Ishikawa (cell line): Measurements from ENCODE around the gene ATP6V1E1.

Experiments
- CEBPB ChIP-seq: IDR thresholded peaks from 2 replicates; pipeline ENCODE4 v1.6.1; 2012
- CREB1 ChIP-seq: IDR thresholded peaks from 2 replicates; pipeline ENCODE4 v1.6.1; 2012; ENCODE audit warnings: low read depth
- EGR1 ChIP-seq: IDR thresholded peaks from 2 replicates; pipeline ENCODE4 v1.6.1; 2012
- EP300 ChIP-seq: IDR thresholded peaks from 2 replicates; pipeline ENCODE4 v1.6.1; 2012; ENCODE audit warnings: borderline replicate concordance
- FOXM1 ChIP-seq: IDR thresholded peaks from 2 replicates; pipeline ENCODE4 v1.6.1; 2012; ENCODE audit warnings: low read depth, borderline replicate concordance
- NFIC ChIP-seq: IDR thresholded peaks from 2 replicates; pipeline ENCODE4 v1.6.1; 2012
- RAD21 ChIP-seq: IDR thresholded peaks from 2 replicates; pipeline ENCODE4 v1.6.1; 2012; ENCODE audit warnings: low read depth
- TAF1 ChIP-seq: IDR thresholded peaks from 2 replicates; pipeline ENCODE4 v1.6.1; 2012; ENCODE audit warnings: low read depth, mild to moderate bottlenecking
- TCF12 ChIP-seq: IDR thresholded peaks from 2 replicates; pipeline ENCODE4 v1.6.1; 2012; ENCODE audit warnings: low read depth
- TEAD4 ChIP-seq: IDR thresholded peaks from 2 replicates; pipeline ENCODE4 v1.6.1; 2012
- YY1 ChIP-seq: IDR thresholded peaks from 2 replicates; pipeline ENCODE4 v1.6.1; 2012; ENCODE audit warnings: low read depth
- ZBTB7A ChIP-seq: IDR thresholded peaks from 2 replicates; pipeline ENCODE4 v1.6.1; 2012; ENCODE audit warnings: low read depth
- TF ChIP-seq, protein P1 (sequence below): IDR thresholded peaks from 2 replicates; pipeline ENCODE4 v1.6.1; 2012; ENCODE audit warnings: low read depth, mild to moderate bottlenecking
- TF ChIP-seq, protein P2 (sequence below): IDR thresholded peaks from 2 replicates; pipeline ENCODE4 v1.6.1; 2012
- TF ChIP-seq, protein P3 (sequence below): IDR thresholded peaks from 2 replicates; pipeline ENCODE4 v1.6.1; 2012

Gene ATP6V1E1

DNA sequence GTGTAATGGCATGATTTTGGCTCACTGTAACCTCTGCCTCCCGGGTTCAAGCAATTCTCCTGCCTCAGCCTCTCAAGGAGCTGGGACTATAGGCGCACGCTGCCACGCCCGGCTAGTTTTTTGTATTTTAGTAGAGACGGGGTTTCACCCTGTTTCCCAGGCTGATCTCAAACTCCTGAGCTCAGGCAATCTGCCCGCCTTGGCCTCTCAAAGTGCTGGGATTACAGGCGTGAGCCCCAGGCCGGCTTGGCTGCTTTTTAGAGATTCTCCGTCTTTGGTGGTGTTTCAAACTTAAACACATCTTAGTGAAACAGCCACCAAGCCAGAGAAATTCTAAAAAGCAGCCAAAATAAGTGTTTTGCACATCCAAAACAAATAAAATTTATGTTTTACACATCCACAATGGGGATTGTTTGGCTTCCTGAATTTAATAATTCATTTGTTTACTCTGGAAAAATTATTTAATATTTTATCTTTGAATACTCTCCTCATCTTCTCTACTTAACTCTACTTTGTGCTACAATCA, 28.4 kb upstream of the ATP6V1E1 start:
- TF ChIP-seq TAF1, result no peak
- TF ChIP-seq CEBPB, result no peak
- TF ChIP-seq NFIC, result no peak
- no peak for TF ChIP-seq RAD21
- TF ChIP-seq, protein P1, sequence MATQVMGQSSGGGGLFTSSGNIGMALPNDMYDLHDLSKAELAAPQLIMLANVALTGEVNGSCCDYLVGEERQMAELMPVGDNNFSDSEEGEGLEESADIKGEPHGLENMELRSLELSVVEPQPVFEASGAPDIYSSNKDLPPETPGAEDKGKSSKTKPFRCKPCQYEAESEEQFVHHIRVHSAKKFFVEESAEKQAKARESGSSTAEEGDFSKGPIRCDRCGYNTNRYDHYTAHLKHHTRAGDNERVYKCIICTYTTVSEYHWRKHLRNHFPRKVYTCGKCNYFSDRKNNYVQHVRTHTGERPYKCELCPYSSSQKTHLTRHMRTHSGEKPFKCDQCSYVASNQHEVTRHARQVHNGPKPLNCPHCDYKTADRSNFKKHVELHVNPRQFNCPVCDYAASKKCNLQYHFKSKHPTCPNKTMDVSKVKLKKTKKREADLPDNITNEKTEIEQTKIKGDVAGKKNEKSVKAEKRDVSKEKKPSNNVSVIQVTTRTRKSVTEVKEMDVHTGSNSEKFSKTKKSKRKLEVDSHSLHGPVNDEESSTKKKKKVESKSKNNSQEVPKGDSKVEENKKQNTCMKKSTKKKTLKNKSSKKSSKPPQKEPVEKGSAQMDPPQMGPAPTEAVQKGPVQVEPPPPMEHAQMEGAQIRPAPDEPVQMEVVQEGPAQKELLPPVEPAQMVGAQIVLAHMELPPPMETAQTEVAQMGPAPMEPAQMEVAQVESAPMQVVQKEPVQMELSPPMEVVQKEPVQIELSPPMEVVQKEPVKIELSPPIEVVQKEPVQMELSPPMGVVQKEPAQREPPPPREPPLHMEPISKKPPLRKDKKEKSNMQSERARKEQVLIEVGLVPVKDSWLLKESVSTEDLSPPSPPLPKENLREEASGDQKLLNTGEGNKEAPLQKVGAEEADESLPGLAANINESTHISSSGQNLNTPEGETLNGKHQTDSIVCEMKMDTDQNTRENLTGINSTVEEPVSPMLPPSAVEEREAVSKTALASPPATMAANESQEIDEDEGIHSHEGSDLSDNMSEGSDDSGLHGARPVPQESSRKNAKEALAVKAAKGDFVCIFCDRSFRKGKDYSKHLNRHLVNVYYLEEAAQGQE, result no peak
- no peak for TF ChIP-seq TEAD4
- no peak for TF ChIP-seq EP300
- TF ChIP-seq, protein P2, sequence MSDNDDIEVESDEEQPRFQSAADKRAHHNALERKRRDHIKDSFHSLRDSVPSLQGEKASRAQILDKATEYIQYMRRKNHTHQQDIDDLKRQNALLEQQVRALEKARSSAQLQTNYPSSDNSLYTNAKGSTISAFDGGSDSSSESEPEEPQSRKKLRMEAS, result no peak
- no peak for TF ChIP-seq CREB1

DNA sequence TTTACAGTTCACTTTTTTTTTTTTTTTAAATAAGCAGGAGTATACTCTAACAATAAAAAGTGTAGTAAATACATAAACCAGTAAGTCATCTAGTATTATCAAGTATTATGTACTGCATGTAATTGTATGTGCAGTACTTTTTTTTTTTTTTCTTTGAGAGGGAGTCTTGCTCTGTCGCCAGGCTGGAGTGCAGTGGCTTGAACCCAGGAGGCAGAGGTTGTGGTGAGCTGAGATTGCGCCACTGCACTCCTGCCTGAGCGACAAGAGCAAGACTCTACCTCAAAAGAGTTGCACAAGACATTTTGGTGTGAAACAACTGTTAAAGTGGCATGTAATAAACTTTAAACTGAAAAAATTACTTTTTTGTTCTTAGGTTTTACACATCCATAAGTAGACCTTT, 26.7 kb upstream of the ATP6V1E1 start:
- TF ChIP-seq, protein P1, result no peak
- TF ChIP-seq RAD21 (no peak), CREB1 (no peak), EP300 (no peak), CEBPB (no peak), TAF1 (no peak), ZBTB7A (no peak), YY1 (no peak), TEAD4 (no peak), EGR1 (no peak), TCF12 (no peak), NFIC (no peak), FOXM1 (no peak)
- TF ChIP-seq, protein P3, sequence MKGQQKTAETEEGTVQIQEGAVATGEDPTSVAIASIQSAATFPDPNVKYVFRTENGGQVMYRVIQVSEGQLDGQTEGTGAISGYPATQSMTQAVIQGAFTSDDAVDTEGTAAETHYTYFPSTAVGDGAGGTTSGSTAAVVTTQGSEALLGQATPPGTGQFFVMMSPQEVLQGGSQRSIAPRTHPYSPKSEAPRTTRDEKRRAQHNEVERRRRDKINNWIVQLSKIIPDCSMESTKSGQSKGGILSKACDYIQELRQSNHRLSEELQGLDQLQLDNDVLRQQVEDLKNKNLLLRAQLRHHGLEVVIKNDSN, result no peak
- TF ChIP-seq, protein P2, result no peak

DNA sequence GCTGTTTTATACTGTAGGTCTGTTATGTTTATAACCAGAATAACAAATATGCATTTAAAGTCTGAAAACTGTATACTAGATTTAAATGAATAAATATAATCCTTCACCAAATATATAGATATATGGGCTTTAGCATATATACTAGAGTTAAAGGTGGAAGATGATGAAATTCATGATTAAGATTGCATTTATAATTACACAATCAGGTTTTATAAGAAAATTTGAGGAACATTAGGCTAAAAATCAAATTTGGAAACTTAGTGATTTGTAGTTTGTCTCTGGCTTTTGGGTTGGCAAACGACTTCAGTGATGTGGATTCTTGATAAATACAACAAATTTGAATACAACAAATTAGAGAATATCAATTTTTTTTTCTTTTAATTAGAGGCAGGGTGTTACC, 20.0 kb upstream of the ATP6V1E1 start:
- no peak for TF ChIP-seq RAD21
- TF ChIP-seq, protein P3, result no peak
- no peak for TF ChIP-seq TAF1
- no peak for TF ChIP-seq CREB1
- TF ChIP-seq EGR1, result no peak
- TF ChIP-seq TEAD4, result no peak
- TF ChIP-seq FOXM1, result no peak
- no peak for TF ChIP-seq CEBPB
- no peak for TF ChIP-seq NFIC
- no peak for TF ChIP-seq ZBTB7A
- no peak for TF ChIP-seq YY1
- TF ChIP-seq, protein P1, result no peak

DNA sequence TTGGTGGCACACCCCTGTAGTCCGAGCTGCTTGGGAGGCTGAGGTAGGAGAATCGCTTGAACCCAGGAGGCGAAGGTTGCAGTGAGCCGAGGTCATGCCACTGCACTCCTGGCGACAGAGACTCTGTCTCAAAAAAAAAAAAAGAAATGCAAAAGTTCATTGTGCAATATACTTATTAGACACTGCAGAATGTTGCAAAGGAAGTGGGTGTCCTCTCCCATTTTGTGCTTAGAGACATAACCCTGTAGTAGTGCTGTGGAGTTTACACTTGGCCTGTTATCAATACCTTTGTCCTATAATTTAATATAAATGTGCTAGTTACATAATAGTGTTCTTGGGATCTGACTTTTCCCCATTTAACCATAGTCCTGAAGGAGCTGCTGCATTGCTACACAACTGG, 19.4 kb upstream of the ATP6V1E1 start:
- no peak for TF ChIP-seq EP300
- TF ChIP-seq TAF1, result no peak
- TF ChIP-seq NFIC, result no peak
- no peak for TF ChIP-seq RAD21
- no peak for TF ChIP-seq TEAD4
- TF ChIP-seq CREB1, result no peak
- TF ChIP-seq ZBTB7A, result no peak
- no peak for TF ChIP-seq TCF12
- TF ChIP-seq CEBPB, result no peak
- TF ChIP-seq, protein P2, result no peak
- no peak for TF ChIP-seq YY1
- TF ChIP-seq FOXM1, result no peak
- TF ChIP-seq EGR1, result no peak
- TF ChIP-seq, protein P1, result no peak
- TF ChIP-seq, protein P3, result no peak
